Erythroblast (primary cell): Measurements from ENCODE around the gene VSIG2.

Source experiments
- DNase-seq, 2 experiments: peaks; one replicate each; lab custom pipeline; 2025; lab: John Stamatoyannopoulos, UW
- GATA1 ChIP-seq: IDR thresholded peaks from 2 replicates; pipeline ENCODE4 v1.6.1; 2011; ENCODE audit warnings: low read depth, mild to moderate bottlenecking, control low read depth, low read length, moderate library complexity
- POLR2A ChIP-seq: IDR thresholded peaks from 2 replicates; pipeline ENCODE4 v1.6.1; 2011; ENCODE audit warnings: mild to moderate bottlenecking, low read length

Gene VSIG2

DNA sequence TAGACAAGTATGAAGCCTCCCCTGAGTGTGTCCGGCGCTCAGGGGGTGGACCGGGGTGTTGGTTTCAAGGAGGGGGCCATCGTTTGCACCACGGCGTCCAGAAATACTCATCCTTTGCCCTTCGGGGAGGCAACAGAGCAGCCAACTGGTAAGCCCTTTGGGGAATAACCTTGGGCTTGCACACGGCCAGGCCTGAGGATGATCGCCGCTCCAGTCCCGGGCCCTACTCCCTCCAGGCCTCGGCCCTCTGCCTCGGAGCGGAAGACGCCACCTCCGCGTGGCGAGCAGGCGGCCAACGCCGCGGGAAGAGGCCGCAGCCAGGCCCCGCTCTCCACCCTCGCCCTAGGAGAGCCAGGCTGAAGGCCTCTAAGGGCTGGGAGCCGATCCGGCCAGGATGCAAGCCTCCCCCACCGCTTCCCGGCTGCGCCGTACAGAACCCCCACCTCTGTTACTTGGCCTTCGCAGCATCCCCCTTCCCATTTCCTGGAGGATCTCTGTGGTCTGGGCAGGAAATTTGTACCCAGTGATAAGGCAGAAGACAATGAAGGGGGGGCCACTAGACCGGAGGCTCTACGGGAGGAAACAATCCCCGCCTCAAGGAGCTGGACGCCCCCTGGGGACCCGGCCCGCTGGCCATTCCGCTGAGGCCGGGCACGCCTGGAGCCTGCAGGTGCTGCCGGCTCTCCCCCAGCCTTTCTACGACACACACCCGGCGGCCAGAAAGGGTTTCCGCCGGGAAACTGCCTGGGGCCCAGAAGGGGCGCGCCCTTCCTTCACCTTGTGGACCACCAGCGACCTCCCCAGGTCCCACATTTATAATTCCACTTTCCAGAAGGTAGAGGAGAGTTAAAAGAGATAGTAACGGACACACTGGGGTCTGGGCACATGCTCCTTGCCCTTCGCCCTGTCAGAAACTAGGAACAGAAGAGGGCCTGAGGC, 7.5 kb upstream of the VSIG2 start:
- no peak for DNase-seq
- TF ChIP-seq POLR2A = no peak
- TF ChIP-seq GATA1 = no peak

DNA sequence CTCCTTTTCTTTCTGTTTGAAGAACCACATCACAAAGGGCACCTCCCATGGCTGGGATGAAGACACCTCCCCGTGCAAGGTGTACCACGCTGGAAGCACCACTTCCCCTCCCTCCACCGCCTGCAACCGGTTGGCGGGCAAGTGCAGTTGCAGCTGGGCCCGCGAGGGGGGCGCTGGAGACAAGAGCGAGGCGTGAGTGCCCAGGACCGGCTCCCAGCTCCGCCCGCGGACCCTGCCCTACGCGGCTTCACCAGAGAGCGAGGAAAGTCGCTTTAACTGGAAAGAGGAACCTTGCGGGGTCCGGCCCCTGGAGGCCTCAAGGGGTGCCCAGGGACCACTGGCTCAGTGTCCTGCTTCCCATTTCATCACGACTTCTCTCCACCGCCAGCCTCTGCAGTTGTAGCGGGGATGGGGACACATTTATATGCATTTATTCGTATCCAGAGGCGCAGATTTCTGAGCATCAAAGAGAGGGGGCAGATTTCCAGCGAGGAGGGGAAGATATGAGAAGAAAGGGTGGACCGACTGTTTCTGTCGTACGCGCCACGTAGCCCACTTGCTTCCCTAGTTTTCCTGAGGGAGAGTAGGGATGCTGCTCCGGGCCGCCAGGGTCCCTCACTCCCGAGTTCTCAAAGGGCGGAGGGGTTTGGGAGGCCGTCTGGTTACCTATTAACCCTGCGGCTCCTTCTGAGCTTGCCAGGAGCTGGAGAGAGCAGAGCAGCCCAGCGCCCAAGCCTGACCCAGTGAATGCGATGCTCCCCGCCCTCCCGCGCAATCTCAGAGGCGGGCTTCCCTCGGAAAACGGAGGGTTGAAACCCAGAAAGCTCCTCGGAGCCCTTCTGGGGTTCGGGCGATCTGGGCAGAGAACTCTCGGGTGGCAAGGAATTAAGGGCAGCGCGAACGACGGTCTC, 6.6 kb upstream of the VSIG2 start:
- peak; percentile 71 to 72 for DNase-seq
- no peak for TF ChIP-seq POLR2A
- no peak for TF ChIP-seq GATA1

DNA sequence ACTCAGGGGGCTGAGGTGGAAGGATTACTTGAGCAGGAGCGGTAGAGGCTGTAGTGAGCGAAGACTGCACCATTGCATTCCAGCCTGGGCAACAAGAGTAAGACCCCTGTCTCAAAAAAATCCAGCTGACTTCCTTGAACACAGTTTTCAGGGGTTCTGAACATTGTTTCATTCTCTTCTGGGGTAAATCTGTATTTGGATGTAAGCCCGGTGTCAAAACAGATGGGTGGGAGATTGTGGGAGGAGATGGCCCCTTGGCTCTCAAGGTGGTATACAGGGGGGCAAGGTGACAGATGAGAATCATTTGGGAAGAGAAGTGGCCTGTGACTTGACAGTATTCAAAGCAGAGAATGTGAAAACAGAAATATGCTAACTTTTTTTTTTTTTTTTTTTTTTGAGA, 5.3 kb upstream of the VSIG2 start:
- no peak for DNase-seq
- TF ChIP-seq GATA1 (no peak), POLR2A (no peak)

DNA sequence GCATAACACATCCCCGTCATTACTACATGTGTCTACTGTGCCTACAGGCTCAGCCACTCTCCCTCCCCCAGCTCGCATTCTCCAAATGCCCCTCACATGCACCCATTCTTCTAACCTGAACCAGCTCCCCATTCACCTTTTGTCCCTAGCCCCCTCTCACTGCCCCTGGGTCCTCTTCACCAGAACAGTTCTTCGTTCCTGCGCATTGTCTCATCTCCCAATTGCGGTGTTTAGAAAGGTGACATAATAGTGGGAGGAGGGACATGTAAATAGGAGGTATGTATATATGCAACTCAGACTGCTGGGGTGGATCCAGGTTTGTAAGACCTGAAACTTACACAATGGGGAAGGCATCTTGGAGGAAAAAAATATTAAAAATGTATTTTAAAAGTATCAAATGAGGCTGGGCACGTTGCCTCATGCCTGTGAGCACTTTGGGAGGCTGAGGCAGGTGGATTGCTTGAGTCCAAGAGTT, 4.7 kb upstream of the VSIG2 start:
- DNase-seq = no peak
- TF ChIP-seq POLR2A = no peak
- TF ChIP-seq GATA1 = no peak

DNA sequence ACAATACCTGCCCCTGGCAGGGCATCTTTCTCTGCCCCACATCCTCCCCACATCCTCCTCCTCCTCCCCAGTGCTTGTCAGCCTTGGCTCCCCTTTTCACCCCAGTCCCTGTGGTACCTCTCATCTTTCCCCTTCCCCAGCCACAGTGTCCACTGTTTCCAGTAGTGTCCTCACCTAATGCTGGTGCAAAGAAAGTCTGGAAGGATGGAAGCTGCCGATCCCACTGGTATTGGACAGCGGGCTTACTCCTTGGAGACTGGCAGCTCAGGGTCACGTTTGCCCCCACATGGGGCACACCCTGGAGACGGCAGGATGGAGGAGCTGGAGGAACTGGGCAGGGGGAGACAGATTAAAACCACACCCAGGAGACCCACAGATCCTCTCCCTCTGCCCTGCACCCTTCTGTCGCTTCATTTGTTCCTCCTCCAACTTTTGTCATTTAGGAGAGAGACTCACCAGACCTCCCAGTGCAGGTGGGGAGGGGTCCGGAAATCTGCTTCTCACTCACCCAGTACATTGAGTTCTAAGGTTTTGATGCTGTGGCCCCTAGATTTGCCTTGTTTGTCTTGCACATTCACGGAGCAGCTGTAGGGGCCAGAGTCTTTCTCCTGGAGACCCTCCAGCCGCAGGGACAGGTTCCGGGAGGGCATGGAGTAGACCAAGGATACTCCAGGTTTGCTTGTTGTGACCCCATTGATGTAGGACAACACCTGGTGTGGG, 4.1 kb upstream of the VSIG2 start:
- DNase-seq = no peak
- TF ChIP-seq POLR2A (no peak), GATA1 (no peak)

DNA sequence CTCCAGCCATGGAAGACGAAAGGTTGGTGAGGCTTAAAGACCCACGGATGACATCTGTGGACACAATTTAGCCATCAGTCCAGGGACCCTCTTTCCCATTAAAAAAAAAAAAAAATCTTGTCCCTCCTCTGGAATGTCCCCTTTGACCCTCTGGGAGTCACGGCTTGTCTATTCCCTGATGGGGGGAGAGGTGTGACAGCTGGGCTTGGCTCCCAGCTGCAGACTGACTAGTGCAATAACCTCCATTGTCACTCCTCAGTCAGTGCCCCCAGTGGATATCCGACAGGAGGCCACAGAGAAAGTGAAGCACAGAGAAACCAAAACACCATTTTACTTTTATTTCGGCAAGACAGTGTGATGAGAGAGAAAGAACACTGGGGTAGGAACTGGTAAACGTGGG, 2.7 kb upstream of the VSIG2 start:
- no peak for TF ChIP-seq GATA1
- TF ChIP-seq POLR2A = no peak
- no peak for DNase-seq

DNA sequence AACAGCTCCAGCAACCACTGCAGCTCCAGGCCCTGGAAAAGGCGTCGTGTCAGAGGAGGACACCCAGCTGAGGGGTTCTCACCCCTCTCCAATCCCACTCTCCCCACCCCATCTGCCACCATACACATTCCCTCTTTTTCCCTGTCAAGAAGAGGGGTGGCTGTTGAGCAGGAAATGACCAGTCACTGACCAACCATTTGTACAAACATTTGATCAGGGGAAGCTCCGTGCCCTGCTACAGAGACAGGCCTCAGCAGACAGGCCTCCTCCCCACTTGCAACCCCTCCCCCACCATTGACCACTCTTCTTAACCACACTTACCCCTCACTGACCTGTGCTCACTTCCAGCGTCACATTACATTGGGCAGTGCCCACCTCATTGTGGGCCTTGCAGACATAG, 2.3 kb upstream of the VSIG2 start:
- DNase-seq = no peak
- TF ChIP-seq GATA1 (no peak), POLR2A (no peak)

DNA sequence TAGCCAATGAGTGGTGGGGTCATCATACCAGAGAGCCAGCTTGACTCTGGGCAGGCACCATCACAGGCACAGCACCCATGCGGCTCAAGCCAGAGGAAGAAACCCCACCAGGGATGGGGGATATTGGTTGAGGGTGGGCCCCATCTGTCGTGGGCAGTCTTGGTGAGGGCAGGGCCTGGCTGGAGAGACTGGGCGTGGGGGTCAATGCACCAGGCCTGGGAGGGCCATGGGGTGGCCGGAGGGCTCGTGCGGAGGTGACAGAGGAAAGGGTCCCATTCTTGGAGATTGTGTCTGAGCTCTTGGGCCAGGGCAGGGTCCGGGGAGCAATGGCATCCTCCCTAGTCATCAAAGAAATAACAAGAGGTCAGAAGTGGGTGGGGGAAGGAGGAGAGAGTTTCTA, 1.6 kb upstream of the VSIG2 start:
- DNase-seq = no peak
- TF ChIP-seq POLR2A (no peak), GATA1 (no peak)

DNA sequence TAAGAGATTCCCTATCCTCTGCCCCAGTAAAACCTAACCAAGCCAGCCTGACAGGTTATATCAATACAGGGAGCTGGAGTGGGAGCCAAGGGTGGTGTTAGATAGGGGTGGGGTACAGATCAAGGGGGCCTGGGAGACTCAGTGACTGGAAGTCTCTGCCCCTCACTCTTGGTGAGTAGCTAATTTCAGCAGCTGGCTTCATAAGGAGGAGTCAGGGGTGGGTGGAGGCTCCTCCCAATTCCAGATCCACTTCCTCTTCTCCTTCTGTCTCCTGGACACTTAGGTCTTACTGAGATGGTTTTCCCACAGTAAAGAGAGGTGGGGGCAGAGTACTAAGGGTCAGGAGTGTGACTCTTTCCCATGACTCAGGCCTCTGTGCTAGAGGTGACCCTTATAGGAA, 1.1 kb upstream of the VSIG2 start:
- TF ChIP-seq POLR2A (no peak), GATA1 (no peak)
- DNase-seq = no peak

DNA sequence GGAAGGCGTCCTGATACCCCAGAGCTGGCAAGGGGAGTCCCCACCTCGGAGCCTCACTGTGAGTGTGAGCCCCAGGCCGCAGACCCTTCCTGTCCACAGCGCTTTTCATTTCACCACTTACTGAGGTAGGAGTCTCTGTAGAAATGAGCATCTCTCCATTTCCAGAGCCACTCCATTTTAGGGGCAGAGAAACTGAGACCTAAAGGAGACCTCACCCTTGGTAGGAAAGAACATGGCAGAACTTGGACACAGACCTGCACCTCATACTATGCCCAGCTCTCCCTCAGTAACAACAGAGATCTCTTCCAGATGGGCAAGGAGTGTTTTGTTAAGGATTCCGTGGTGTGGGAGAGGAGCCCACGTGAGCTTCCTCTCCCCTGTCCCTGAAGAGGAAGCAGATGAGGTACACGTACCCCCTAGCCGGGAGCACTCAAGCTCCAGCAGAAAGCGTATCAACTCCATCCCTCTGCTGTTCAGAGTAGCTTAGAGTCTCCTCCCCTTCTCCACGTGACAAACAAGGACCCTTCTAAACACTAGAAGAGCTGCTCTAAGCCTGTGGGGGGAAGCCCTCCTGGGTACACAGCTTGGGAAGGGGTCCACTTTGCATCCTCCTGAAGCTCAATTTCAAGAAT, 532 bp upstream of the VSIG2 start:
- no peak for DNase-seq
- TF ChIP-seq GATA1 = no peak
- no peak for TF ChIP-seq POLR2A

DNA sequence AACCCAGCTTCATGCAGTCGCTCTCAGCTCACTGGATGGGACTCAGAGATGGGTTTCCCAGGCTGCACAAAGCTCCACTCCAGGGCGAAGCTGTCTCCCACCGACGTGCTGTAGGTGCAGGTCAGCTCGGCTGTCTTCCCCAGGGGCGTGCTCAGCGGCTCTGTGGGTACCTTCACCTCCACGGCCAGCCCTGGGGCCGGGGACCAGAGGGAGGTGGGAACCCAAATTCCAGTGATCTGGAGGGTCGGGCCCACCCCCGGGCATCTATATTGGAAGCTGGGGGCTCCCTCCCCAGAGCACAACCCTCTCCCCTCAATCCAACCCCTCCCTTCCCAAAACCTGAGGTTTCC, 689 bp downstream of the VSIG2 start:
- TF ChIP-seq POLR2A (no peak), GATA1 (no peak)

DNA sequence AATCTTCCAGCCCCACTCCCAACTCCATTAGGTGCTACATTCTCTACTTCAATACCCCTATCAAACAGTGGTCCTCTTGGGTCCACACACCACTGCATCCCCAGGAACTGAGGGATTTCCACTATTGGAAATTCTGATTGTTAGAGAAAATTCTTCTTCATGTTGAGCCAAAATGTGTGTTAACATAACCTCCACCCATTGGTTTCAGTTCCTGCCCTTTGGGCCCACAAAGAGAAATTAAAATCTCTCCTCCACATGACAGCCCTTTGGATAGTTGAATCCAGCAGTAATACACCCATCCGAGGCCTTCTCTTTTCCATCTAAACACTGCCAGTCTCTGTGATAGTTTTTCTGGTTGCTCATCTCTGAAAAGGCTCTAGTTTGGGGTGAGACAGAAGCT, 2.1 kb downstream of the VSIG2 start:
- TF ChIP-seq GATA1 = no peak
- TF ChIP-seq POLR2A = no peak
- no peak for DNase-seq

More for the DNA sequence above, 689 bp downstream of the VSIG2 start:
- no peak for DNase-seq

DNA sequence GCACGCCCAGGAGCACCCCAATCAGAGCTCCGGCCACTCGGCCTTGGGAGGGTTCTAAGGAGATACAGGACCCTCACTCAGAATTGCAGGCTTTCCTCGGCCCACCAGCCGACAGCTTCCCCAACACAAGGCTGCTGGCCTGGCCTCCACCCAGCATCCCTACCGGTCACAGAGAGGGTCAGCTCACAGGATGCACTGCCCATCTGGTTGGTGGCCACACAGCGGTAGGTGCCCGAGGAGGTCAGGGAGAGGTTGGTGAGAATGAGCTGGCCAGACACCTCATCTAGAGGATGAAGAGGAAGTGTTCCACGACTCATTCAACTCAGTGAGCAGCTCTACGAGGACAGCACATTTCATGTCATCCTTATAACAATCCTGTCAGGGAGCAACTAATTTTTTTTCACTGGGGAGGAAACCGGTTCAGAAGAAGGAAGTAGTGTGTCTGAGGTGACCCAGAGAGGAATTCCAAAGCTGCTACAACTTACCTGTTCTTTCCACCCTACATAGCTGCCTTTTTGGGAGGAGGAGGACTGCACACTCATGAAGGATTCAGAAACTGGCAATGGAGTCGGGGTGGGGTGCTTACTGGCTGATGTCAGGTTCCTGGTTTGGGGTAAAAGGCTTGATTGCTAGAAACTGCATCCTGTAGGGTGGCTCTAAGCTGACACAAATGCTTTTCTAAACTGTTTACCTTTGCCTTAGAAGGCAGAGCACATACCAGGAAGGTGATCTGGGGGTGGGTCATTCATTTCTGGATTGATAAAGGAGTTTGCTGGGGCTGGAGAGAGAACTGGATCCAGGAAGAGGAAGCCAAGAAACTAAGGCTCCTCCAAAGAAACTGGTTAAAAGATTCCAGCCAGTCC, 3.3 kb downstream of the VSIG2 start:
- DNase-seq = no peak
- no peak for TF ChIP-seq GATA1
- TF ChIP-seq POLR2A = no peak
